MM.1S (cell line): Measurements from ENCODE around the gene C4A.
A peak's percentile ranks its signal among the peaks of the same experiment; 100 is the strongest.

Experiments
- DNase-seq: peaks from one replicate; pipeline ENCODE4 v3.0.0-alpha.2; 2015
- H2AFZ ChIP-seq: fragments of 300-600 bp; sonication (generic); 2 replicates; pipeline ENCODE4 v1.6.0; 2016; ENCODE audit warnings: antibody characterized with exemption, low read length
- H3F3A ChIP-seq: fragments of 300-600 bp; sonication (generic); 2 replicates; pipeline ENCODE4 v1.6.1; 2016; ENCODE audit warnings: mild to moderate bottlenecking, antibody characterized with exemption, low read length, moderate library complexity, mixed read lengths; ENCODE audit not compliant: insufficient read depth
- H3K27ac ChIP-seq: fragments of 300-600 bp; sonication (generic); 2 replicates; pipeline ENCODE4 v1.5.1; 2016; ENCODE audit warnings: mild to moderate bottlenecking, low read length
- H3K27me3 ChIP-seq: fragments of 300-600 bp; sonication (generic); replicated peaks from 2 replicates; pipeline ENCODE4 v1.6.0; 2016; ENCODE audit warnings: low read length; ENCODE audit not compliant: insufficient read depth
- H3K36me3 ChIP-seq: fragments of 300-600 bp; sonication (generic); replicated peaks from 2 replicates; pipeline ENCODE4 v1.6.1; 2016; ENCODE audit warnings: mild to moderate bottlenecking, low read length, mixed read lengths; ENCODE audit not compliant: insufficient read depth
- H3K4me1 ChIP-seq: fragments of 300-600 bp; sonication (generic); 2 replicates; pipeline ENCODE4 v1.6.1; 2016; ENCODE audit warnings: low read length, mixed read lengths
- H3K4me2 ChIP-seq: fragments of 300-600 bp; sonication (generic); 2 replicates; pipeline ENCODE4 v1.6.0; 2016; ENCODE audit warnings: low read depth, low read length
- H3K4me3 ChIP-seq: fragments of 300-600 bp; sonication (generic); 2 replicates; pipeline ENCODE4 v1.5.1; 2016; ENCODE audit warnings: low read length, mixed read lengths
- H3K79me2 ChIP-seq: fragments of 300-600 bp; sonication (generic); 2 replicates; pipeline ENCODE4 v1.6.1; 2016; ENCODE audit warnings: mixed run types, low read length, mixed read lengths
- H3K9ac ChIP-seq: fragments of 300-600 bp; sonication (generic); 2 replicates; pipeline ENCODE4 v1.6.1; 2016; ENCODE audit warnings: low read length, mixed read lengths
- H3K9me2 ChIP-seq: fragments of 300-600 bp; sonication (generic); replicated peaks from 2 replicates; pipeline ENCODE4 v1.6.1; 2016; ENCODE audit warnings: mild to moderate bottlenecking, low read length, mixed read lengths; ENCODE audit not compliant: insufficient read depth
- H3K9me3 ChIP-seq: fragments of 300-600 bp; sonication (generic); replicated peaks from 2 replicates; pipeline ENCODE4 v1.6.1; 2016; ENCODE audit warnings: mild to moderate bottlenecking, low read length, mixed read lengths; ENCODE audit not compliant: insufficient read depth
- H4K20me1 ChIP-seq: fragments of 300-600 bp; sonication (generic); 2 replicates; pipeline ENCODE4 v1.6.1; 2016; ENCODE audit warnings: mild to moderate bottlenecking, low read length, moderate library complexity, mixed read lengths; ENCODE audit not compliant: insufficient read depth
- EZH2 ChIP-seq: fragments of 300-600 bp; sonication (generic); optimal IDR thresholded peaks from 2 replicates; pipeline ENCODE3; 2017; ENCODE audit warnings: low read depth, mild to moderate bottlenecking, antibody characterized with exemption, low read length, mixed read lengths
- EZH2phosphoT487 ChIP-seq: fragments of 300-600 bp; sonication (generic); IDR thresholded peaks from 2 replicates; pipeline ENCODE4 v1.6.1; 2018; ENCODE audit warnings: antibody characterized with exemption, low read length
- TF ChIP-seq, protein P1 (sequence below): fragments of 300-600 bp; sonication (generic); IDR thresholded peaks from 2 replicates; pipeline ENCODE4 v1.5.1; 2016; ENCODE audit warnings: antibody characterized with exemption, low read length, mixed read lengths

Gene C4A

DNA sequence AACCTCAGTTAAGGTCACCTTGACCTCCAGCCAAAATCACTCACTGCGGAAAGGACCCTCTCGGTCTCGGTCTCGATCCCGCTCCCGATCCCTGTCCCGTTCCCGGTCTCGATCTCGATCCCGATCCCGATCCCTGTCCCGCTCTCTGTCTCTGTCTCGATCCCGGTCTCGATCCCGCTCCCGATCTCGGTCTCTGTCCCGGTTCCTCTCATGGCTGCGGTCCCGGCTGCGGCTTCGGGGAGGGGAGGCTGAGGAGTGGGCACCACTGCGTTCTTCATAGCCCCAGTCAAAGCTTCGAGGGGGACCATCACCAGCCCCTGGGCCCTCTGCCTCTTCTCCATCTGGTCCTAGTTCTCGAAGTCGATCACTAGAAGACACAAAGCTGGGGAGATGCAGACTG is 27.3 kb upstream of the C4A start:
- Histone ChIP-seq H4K20me1 (no peaks in the 10 kb centered on the region), H3K27me3 (no peaks in the 10 kb centered on the region), H3K36me3 (0 out of 2 replicates have a peak, but pooled peaks cover 2% of the 10 kb centered on the region), H3K9me2 (no peaks in the 10 kb centered on the region), H3K4me3 (no peak overlapping the region), H3K79me2 (peaks cover 26% of the 10 kb centered on the region), H3K9me3 (no peaks in the 10 kb centered on the region), H3K9ac (no peak overlapping the region), H3K4me2 (no peak overlapping the region), H2AFZ (no peak overlapping the region), H3K4me1 (peaks cover 9% of the 10 kb centered on the region), H3K27ac (no peak overlapping the region), H3F3A (no peaks in the 10 kb centered on the region)
- no peak for DNase-seq
- no peak for TF ChIP-seq EZH2phosphoT487
- TF ChIP-seq, protein P1, sequence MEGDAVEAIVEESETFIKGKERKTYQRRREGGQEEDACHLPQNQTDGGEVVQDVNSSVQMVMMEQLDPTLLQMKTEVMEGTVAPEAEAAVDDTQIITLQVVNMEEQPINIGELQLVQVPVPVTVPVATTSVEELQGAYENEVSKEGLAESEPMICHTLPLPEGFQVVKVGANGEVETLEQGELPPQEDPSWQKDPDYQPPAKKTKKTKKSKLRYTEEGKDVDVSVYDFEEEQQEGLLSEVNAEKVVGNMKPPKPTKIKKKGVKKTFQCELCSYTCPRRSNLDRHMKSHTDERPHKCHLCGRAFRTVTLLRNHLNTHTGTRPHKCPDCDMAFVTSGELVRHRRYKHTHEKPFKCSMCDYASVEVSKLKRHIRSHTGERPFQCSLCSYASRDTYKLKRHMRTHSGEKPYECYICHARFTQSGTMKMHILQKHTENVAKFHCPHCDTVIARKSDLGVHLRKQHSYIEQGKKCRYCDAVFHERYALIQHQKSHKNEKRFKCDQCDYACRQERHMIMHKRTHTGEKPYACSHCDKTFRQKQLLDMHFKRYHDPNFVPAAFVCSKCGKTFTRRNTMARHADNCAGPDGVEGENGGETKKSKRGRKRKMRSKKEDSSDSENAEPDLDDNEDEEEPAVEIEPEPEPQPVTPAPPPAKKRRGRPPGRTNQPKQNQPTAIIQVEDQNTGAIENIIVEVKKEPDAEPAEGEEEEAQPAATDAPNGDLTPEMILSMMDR = no peak

DNA sequence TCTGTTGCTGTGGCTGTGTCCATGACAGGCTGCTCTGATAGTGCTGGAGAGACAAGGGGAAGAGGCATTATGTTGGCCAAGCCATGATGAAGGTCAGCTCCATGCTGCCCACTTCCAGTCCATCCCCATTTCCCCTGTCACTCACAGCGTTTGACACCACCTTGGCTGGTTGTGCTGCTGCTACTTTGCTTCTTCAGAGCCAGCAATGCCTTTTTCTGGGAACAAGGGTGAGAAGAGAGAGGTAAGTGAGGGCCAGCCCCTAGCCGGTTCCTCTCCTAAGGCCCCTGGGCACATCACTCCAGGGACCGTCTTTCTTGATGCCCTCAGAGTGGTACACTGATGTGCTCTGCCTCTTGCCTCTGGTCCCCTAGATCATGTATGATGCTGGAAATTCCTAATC is 25.1 kb upstream of the C4A start:
- no peaks in the 10 kb centered on the region for H4K20me1 ChIP-seq
- DNase-seq = no peak
- no peak overlapping the region for H3K4me3 ChIP-seq
- H3K4me1 ChIP-seq = peaks cover 15% of the 10 kb centered on the region
- H3K9ac ChIP-seq = no peak overlapping the region
- H3F3A ChIP-seq = no peaks in the 10 kb centered on the region
- H3K9me3 ChIP-seq = no peaks in the 10 kb centered on the region
- H3K79me2 ChIP-seq = peaks cover 40% of the 10 kb centered on the region
- H3K27me3 ChIP-seq = no peaks in the 10 kb centered on the region
- TF ChIP-seq, protein P1 = no peak
- TF ChIP-seq EZH2phosphoT487 (no peak), EZH2 (no peak)
- H2AFZ ChIP-seq = no peak overlapping the region
- H3K27ac ChIP-seq = no peak overlapping the region
- H3K36me3 ChIP-seq = 0 out of 2 replicates have a peak, but pooled peaks cover 2% of the 10 kb centered on the region
- no peaks in the 10 kb centered on the region for H3K9me2 ChIP-seq
- no peak overlapping the region for H3K4me2 ChIP-seq

DNA sequence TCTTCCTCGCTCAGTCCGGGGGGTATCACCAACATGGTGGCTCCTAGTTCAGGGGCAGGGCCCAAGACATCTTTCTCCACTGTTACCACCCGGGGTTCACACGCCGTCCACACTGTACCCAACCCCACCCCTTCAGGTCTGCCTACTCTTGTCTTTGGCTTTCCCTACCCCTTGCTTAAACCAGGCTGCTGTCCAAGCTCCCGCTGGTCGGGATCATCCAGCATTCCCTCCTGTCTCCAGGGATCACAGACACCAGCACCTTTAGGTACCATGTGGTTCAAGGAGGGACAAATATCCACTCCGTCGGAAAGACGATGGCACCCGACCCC is 23.5 kb upstream of the C4A start:
- no peak for TF ChIP-seq EZH2
- TF ChIP-seq, protein P1 = no peak
- Histone ChIP-seq H3K9me3 (no peaks in the 10 kb centered on the region), H3F3A (no peaks in the 10 kb centered on the region), H3K36me3 (0 out of 2 replicates have a peak, but pooled peaks cover 2% of the 10 kb centered on the region), H3K9ac (peak overlapping the region; percentile 94), H3K79me2 (peaks cover 40% of the 10 kb centered on the region), H2AFZ (peak overlapping the region; percentile 97), H3K4me1 (peaks cover 15% of the 10 kb centered on the region), H3K9me2 (no peaks in the 10 kb centered on the region), H3K27ac (peak overlapping the region; percentile 36; the same call in 1 of the 2 replicates), H3K27me3 (no peaks in the 10 kb centered on the region), H3K4me2 (peak overlapping the region; percentile 74), H3K4me3 (peak overlapping the region; percentile 99), H4K20me1 (no peaks in the 10 kb centered on the region)
- DNase-seq = no peak
